Stimulated activated CD4-positive, alpha-beta T cell treated with anti-CD3 and anti-CD28 coated beads, Interleukin-1b, Interleukin-23, amount 100 ng/mL, for 4 hours (primary cell): Measurements from ENCODE around the gene WAPL.
"Not testable (repeated sequence)": the region's sequence is repeated elsewhere in the genome, so short reads cannot be mapped to it uniquely, and the experiment has no call there.

Experiments used
- DNase-seq, 2 donors: peaks; one replicate each; pipeline ENCODE4 v3.0.0-alpha.2; 2020; ENCODE audit warnings: low read depth in 2 of 2

Gene WAPL

GRCh38 chr10:86389441-86390193, 132.0 kb downstream of the WAPL start:
- peak in 1 of 2 donors; percentile 24 for DNase-seq

- not testable (repeated sequence) for DNase-seq
These were observed 132.5 kb downstream of the WAPL start for GRCh38 chr10:86389109-86389440.

GRCh38 chr10:86388119-86388704, 133.4 kb downstream of the WAPL start:
- no peak for DNase-seq

GRCh38 chr10:86387178-86387794, 134.3 kb downstream of the WAPL start:
- DNase-seq = no peak

GRCh38 chr10:86385806-86386205, 135.8 kb downstream of the WAPL start:
- DNase-seq = no peak
